Suppressor macrophage (primary cell): ENCODE measurements around the gene GNS.

Experiments
- DNase-seq, 4 experiments: peaks; one replicate each; pipeline ENCODE4 v3.0.0-alpha.2; 2020 to 2022

Gene GNS

GRCh38 chr12:64671681-64672080, 87.5 kb downstream of the GNS start:
- no peak for DNase-seq

DNA sequence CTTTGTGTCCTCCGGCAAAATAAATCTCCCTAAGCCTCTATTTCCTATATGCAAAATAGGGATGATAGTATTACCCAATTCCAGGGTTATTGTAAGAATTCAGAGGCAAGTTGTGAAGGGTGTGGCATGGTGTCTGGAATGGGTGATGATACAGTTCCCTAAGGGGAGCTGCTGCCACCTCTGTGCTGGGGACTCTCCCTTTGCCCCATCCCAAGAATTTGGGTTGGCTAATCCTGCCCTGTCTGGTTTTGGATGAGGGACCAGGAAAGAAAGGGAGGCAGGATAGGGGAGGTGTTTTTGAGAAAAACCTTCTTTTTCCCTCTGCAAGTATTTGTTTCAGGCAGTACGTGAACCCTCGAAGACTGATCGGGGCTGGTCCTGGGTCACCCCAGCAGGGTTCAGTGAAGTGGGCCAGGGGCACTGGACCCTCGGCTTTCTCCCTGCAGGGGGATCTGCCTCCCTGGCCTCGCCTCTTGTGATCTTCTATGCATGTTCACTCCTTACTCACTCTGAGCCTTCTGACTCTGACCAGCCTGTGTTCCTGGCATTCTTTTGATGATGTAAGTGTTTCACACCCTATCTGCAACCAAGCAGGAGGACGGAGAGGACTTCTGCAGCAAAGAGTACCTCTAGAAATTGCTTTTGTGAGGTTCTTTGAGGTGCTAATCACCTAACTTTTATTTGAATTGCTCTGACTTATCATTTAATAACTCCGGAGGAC, 88.1 kb downstream of the GNS start:
- DNase-seq: peak in 1 of 4 experiments; percentile 46

DNA sequence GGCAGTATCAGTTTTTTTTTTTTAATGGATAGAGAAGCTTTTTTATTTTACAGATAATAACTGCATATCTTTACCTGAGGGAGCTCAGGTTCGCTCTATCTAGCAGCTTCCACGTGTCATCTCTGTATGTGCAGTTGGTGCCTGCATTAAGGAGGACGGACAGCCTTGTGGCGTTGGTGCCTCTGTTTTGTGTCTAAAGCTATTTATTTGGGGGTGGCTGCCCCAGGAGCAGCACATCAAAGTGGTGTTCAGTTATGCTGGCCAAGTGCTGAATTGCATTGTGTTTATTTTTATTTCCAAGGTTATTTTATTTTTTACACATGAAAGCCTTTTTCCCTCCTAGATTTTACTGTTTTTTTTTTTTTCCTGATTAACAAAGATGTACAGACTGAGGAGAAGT, 89.2 kb downstream of the GNS start:
- DNase-seq: no peak

DNA sequence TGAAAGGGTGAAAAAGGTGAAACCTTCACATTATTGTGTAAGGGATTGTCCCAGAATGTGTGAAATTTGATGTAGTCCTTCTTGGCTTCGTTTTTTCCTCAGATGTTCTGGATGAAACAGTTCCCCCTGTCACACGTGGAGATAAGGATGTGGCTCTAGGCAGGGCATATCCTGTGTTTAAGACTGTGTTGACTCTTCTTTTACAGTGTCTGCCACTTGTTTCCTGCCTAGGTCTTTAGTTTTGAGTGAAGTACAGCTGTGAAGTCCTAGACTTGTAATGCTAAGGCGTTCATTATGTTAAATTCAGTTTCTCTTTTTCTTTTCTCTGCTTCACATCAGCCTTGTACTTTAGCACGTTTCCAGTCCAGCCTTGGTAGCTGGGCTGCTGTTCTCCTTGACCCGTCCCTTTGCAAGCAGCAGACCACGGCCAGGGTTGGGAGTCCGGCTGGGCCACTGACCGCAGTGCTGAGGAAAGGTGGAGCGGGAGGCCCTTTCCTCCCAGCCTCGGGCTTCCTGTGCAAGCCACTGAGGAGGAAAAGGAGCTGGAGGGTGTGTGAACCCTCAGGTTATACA, 89.8 kb downstream of the GNS start:
- DNase-seq: peak in 1 of 4 experiments; percentile 36

DNA sequence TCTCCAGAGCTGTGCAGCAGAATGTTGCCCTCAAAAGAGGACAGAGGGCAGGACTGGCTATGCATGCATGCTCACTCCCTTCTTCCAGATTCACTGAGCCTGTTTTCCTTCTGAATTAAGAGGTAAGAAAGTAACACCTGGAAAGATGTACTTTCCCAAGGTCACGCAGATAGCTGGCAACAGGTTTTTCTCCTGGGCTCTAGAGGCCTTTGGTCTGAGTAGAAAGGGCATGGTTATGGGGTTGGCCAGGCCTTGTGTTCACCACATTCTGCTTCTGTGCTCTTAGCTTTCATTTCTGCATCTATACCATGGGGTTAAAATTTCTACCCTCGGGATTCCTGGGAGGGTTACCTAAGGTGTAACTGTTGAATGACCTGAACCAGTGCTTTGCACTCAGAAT, 91.4 kb downstream of the GNS start:
- no peak for DNase-seq

GRCh38 chr12:64666054-64666914, 92.9 kb downstream of the GNS start:
- DNase-seq: no peak

GRCh38 chr12:64665514-64665913, 93.7 kb downstream of the GNS start:
- no peak for DNase-seq
